NOMO-1 treated with DMSO at 0.1 percent for 48 hours (cell line): ENCODE data around the gene PNMA6F.
A peak's percentile ranks its signal among the peaks of the same experiment; 100 is the strongest.
"Not testable (repeated sequence)": the region's sequence is repeated elsewhere in the genome, so short reads cannot be mapped to it uniquely, and the experiment has no call there.

Experiments used
- DNase-seq: peaks from one replicate; lab custom pipeline; 2025; ENCODE audit not compliant: unreplicated experiment; lab: John Stamatoyannopoulos, UW

The PNMA6F gene

GRCh38 chrX:153336121-153336894 lies 14.7 kb upstream of the PNMA6F start:
- DNase-seq, result no peak

- DNase-seq, result no peak
Observed at GRCh38 chrX:153334654-153335295, 13.2 kb upstream of the PNMA6F start.

GRCh38 chrX:153333821-153334653 lies 12.5 kb upstream of the PNMA6F start, which contains the start of gene ZNF275:
TSS of gene ZNF275 (plus strand) at chrX:153334153. CDS start at chrX:153336680, 2,527 bp downstream.
- peak; percentile 32 for DNase-seq

- no peak for DNase-seq
Observed at GRCh38 chrX:153333266-153333665, 11.7 kb upstream of the PNMA6F start.

- DNase-seq, result no peak
Observed at GRCh38 chrX:153327561-153327960, 6.0 kb upstream of the PNMA6F start.

GRCh38 chrX:153320555-153321184 lies 897 bp downstream of the PNMA6F start:
- no peak for DNase-seq

- not testable (repeated sequence) for DNase-seq
Observed at GRCh38 chrX:153320047-153320443, 1.5 kb downstream of the PNMA6F start.

- DNase-seq, result no peak
Observed at GRCh38 chrX:153319295-153320046, 2.1 kb downstream of the PNMA6F start.

- no peak for DNase-seq
Observed at GRCh38 chrX:153318811-153319210, 2.8 kb downstream of the PNMA6F start.

GRCh38 chrX:153317996-153318722 lies 3.4 kb downstream of the PNMA6F start:
- DNase-seq, result no peak

- no peak for DNase-seq
Observed at GRCh38 chrX:153317306-153317705, 4.3 kb downstream of the PNMA6F start.

GRCh38 chrX:153312842-153313241 lies 8.7 kb downstream of the PNMA6F start:
- no peak for DNase-seq

GRCh38 chrX:153312041-153312440 lies 9.5 kb downstream of the PNMA6F start:
- no peak for DNase-seq

- no peak for DNase-seq
Observed at GRCh38 chrX:153310901-153311300, 10.7 kb downstream of the PNMA6F start.

GRCh38 chrX:153307276-153308178 lies 14.0 kb downstream of the PNMA6F start:
- no peak for DNase-seq

- no peak for DNase-seq
Observed at GRCh38 chrX:153306527-153307115, 14.9 kb downstream of the PNMA6F start.

GRCh38 chrX:153305972-153306371 lies 15.6 kb downstream of the PNMA6F start:
- DNase-seq, result no peak

GRCh38 chrX:153304988-153305736 lies 16.4 kb downstream of the PNMA6F start:
- DNase-seq, result no peak
